ENCODE measurements around the gene TICRR. TPM values are rescaled to one million over a fixed set of nuclear protein-coding genes. Genes with fewer than 3 reads are reported as not detected.

The TICRR gene
- total RNA-seq, 1 donor from 2014 or later = 2.2 TPM

DNA sequence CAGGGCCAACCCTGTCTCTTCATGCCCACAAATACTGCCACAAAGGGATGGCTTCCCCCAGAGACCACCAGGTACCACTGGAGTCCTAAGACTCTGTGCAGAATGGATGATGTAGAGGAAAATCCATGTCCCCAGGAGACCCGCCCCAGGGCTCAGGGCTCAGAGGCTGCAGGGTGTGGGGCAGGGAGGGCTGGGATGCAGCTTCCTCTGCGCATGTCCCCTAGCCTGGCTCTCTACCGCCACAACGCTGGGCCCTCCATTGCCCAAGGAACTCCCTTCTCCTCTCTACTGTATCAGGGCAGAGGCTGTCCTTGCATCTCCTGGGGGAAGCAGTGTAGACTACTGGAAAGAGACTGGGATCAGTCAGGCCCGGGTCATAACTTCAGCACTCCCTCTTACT, 19.5 kb upstream of the TICRR start:
- no peak for DNase-seq (ENCODE audit: low spot score)
- H3K27me3 Mint-ChIP-seq (ENCODE audit: low read depth) = peaks cover 24% of the 10 kb centered on the region
- TF ChIP-seq, protein P1, sequence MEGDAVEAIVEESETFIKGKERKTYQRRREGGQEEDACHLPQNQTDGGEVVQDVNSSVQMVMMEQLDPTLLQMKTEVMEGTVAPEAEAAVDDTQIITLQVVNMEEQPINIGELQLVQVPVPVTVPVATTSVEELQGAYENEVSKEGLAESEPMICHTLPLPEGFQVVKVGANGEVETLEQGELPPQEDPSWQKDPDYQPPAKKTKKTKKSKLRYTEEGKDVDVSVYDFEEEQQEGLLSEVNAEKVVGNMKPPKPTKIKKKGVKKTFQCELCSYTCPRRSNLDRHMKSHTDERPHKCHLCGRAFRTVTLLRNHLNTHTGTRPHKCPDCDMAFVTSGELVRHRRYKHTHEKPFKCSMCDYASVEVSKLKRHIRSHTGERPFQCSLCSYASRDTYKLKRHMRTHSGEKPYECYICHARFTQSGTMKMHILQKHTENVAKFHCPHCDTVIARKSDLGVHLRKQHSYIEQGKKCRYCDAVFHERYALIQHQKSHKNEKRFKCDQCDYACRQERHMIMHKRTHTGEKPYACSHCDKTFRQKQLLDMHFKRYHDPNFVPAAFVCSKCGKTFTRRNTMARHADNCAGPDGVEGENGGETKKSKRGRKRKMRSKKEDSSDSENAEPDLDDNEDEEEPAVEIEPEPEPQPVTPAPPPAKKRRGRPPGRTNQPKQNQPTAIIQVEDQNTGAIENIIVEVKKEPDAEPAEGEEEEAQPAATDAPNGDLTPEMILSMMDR (IDR thresholded peaks at IDR 0.05) = no peak
- H3K4me3 Mint-ChIP-seq (ENCODE audit: unreplicated experiment) = no peak overlapping the region
- no peaks in the 10 kb centered on the region for H3K9me3 Mint-ChIP-seq (ENCODE audit: low read depth)
- H3K36me3 Mint-ChIP-seq (ENCODE audit: low read depth) = no peaks in the 10 kb centered on the region
- no peak overlapping the region for H3K27ac Mint-ChIP-seq (ENCODE audit: unreplicated experiment)
- no peaks in the 10 kb centered on the region for H3K4me1 Mint-ChIP-seq (ENCODE audit: low read depth)

DNA sequence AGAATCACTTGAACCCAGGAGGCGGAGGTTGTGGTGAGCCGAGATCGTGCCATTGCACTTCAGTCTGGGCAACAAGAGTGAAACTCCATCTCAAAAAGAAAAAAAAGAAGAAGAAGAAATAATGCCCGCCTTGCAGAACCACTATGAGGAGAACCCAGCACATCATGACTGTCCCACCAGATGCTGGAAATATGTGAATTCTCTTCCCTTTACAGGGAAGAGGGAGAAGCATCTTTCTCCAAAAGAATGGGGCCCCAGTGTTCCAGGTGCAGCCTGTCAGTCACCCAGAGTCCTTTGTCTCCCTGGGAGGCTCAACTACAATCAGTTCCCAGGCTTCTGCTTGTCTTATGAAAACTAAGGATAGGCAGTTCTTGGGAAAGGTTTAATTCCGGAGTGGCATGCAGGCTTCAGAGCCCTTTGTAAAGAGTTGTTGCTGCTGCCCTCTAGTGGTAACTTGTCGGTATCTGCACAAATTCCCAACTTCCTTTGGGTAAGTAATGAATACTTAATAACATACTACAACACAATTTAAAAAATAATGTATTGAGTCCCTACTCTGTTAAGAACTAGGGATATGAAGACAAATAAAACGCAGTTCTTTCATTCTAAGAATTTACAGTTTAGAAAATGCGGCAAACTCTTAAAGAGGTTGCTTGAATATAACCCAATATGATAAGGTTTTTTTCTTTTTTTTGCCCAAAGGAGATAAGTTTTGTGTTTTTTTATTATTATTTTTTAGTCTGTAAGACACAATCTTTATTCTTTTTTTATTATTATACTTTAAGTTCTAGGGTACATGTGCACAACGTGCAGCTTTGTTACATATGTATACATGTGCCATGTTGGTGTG, 18.6 kb upstream of the TICRR start:
- Mint-ChIP-seq H3K4me3 (ENCODE audit: unreplicated experiment) (no peak overlapping the region), H3K4me1 (ENCODE audit: low read depth) (no peaks in the 10 kb centered on the region), H3K27me3 (ENCODE audit: low read depth) (peaks cover 26% of the 10 kb centered on the region), H3K9me3 (ENCODE audit: low read depth) (no peaks in the 10 kb centered on the region), H3K36me3 (ENCODE audit: low read depth) (no peaks in the 10 kb centered on the region), H3K27ac (ENCODE audit: unreplicated experiment) (no peak overlapping the region)
- TF ChIP-seq, protein P1 (IDR thresholded peaks at IDR 0.05) = peak; percentile 91
- DNase-seq (ENCODE audit: low spot score) = no peak

- no peak overlapping the region for H3K27ac Mint-ChIP-seq (ENCODE audit: unreplicated experiment)
- H3K9me3 Mint-ChIP-seq (ENCODE audit: low read depth) = no peaks in the 10 kb centered on the region
- no peak overlapping the region for H3K4me3 Mint-ChIP-seq (ENCODE audit: unreplicated experiment)
These were observed 15.5 kb upstream of the TICRR start for GRCh38 chr15:89559769-89560264.

DNA sequence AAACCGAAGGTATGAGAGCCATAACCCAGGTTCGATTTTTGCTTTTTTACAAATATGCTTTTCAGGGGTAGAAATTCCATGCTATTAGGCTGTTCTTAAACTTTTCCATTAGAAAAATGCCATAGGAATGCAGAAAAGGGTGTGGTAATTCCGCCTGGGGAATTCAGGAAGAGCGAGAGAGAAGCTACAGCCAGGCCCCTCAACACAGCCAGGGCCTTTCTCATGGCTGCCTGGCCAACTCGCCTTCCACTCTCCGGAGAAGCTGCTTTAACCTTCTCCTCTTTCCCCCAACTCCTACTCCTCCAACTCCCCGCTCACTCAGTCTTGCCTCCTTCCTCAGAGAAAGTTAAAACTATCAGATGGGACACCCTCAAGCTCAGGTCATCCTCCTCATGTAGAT, 9.1 kb upstream of the TICRR start:
- H3K27me3 Mint-ChIP-seq (ENCODE audit: low read depth) = peaks cover 6% of the 10 kb centered on the region
- peaks cover 7% of the 10 kb centered on the region for H3K36me3 Mint-ChIP-seq (ENCODE audit: low read depth)
- H3K4me1 Mint-ChIP-seq (ENCODE audit: low read depth) = peaks cover 12% of the 10 kb centered on the region
- peak overlapping the region; percentile 68 for H3K27ac Mint-ChIP-seq (ENCODE audit: unreplicated experiment)
- H3K9me3 Mint-ChIP-seq (ENCODE audit: low read depth) = peaks cover 12% of the 10 kb centered on the region
- no peak for DNase-seq (ENCODE audit: low spot score)
- no peak overlapping the region for H3K4me3 Mint-ChIP-seq (ENCODE audit: unreplicated experiment)
- TF ChIP-seq, protein P1 (IDR thresholded peaks at IDR 0.05) = no peak

More at GRCh38 chr15:89559769-89560264, 15.5 kb upstream of the TICRR start:
- Mint-ChIP-seq H3K36me3 (ENCODE audit: low read depth) (no peaks in the 10 kb centered on the region), H3K27me3 (ENCODE audit: low read depth) (peaks cover 15% of the 10 kb centered on the region), H3K4me1 (ENCODE audit: low read depth) (no peaks in the 10 kb centered on the region)
- TF ChIP-seq, protein P1 (IDR thresholded peaks at IDR 0.05) = no peak
- DNase-seq (ENCODE audit: low spot score) = no peak

DNA sequence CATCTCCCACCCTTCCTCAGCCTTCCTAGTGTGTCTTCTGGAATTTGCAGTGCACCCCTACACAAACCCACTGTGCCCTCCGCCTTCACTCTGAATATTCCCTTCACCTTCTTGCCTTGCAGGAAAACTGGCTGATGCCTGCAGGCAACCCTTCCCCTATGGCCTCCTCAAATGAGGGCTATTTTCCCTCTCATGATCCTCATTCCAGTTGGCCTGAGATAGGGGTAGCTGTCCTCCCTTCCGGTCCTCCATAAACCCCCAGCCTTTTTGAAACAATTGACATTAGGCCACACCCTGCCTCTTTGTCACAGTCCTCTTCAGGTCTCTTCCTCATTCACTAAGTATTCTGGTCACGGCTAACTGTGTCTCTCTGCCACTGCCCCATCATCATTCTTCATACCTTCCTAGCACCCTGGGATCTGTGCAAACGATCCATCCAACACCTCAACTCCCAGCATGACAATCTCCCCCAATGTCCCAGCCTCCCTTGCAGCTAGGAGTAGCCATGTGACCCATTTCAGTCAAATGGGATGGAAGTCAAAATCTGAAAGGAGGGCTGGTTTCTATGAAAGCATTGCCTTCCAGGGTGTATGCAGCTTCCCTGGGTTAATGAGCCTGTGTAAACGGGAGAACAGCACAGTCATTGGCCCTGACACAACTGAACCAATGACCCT, 8.5 kb upstream of the TICRR start:
- DNase-seq (ENCODE audit: low spot score) = no peak
- peaks cover 12% of the 10 kb centered on the region for H3K4me1 Mint-ChIP-seq (ENCODE audit: low read depth)
- no peak overlapping the region for H3K4me3 Mint-ChIP-seq (ENCODE audit: unreplicated experiment)
- H3K27ac Mint-ChIP-seq (ENCODE audit: unreplicated experiment) = peak overlapping the region; percentile 68
- TF ChIP-seq, protein P1 (IDR thresholded peaks at IDR 0.05) = no peak
- H3K27me3 Mint-ChIP-seq (ENCODE audit: low read depth) = peaks cover 6% of the 10 kb centered on the region
- H3K9me3 Mint-ChIP-seq (ENCODE audit: low read depth) = peaks cover 12% of the 10 kb centered on the region
- H3K36me3 Mint-ChIP-seq (ENCODE audit: low read depth) = peaks cover 7% of the 10 kb centered on the region

Measured in chondrocyte (in vitro differentiated cells).